HepG2 (cell line): ENCODE results near the gene VEGFB. TPM values are rescaled to one million over a fixed set of nuclear protein-coding genes. Genes with fewer than 3 reads are reported as not detected.

ENCODE experiments used
- MEIS2 ChIP-seq: sonication (generic); formaldehyde crosslinking; IDR thresholded peaks from 2 replicates; pipeline ENCODE4 v1.9.0; 2021; ENCODE audit warnings: mild to moderate bottlenecking, missing genetic modification reagents
- SNAPC4 ChIP-seq: sonication (generic); formaldehyde crosslinking; IDR thresholded peaks from 2 replicates; pipeline ENCODE4 v1.4.0; 2020; ENCODE audit warnings: mild to moderate bottlenecking, missing genetic modification reagents
- SRSF9 ChIP-seq: fragments of 200-400 bp; formaldehyde crosslinking; IDR thresholded peaks from 2 replicates; pipeline ENCODE4 v1.6.1; 2018; ENCODE audit warnings: borderline replicate concordance, mild to moderate bottlenecking, low read depth, low read length; ENCODE audit not compliant: insufficient read depth, poor library complexity, severe bottlenecking
- TAF15 ChIP-seq: fragments of 200-400 bp; formaldehyde crosslinking; IDR thresholded peaks from one replicate; pipeline ENCODE4 v1.6.1; 2018; ENCODE audit warnings: mild to moderate bottlenecking, low read depth, low read length; ENCODE audit not compliant: poor library complexity, severe bottlenecking
- UBTF ChIP-seq: sonication (generic); formaldehyde crosslinking; IDR thresholded peaks from 2 replicates; pipeline ENCODE4 v1.4.0; 2020; ENCODE audit warnings: mild to moderate bottlenecking, missing genetic modification reagents
- ZFP91 ChIP-seq: sonication (generic); formaldehyde crosslinking; IDR thresholded peaks from 2 replicates; pipeline ENCODE4 v1.9.0; 2022; ENCODE audit warnings: missing genetic modification reagents, mild to moderate bottlenecking, borderline replicate concordance
- ZNF30 ChIP-seq: sonication (generic); formaldehyde crosslinking; IDR thresholded peaks from 2 replicates; pipeline ENCODE4 v1.5.0; 2020; ENCODE audit warnings: mild to moderate bottlenecking, missing genetic modification reagents
- ZNF572 ChIP-seq: sonication (generic); formaldehyde crosslinking; IDR thresholded peaks from 2 replicates; pipeline ENCODE4 v1.5.1; 2020; ENCODE audit warnings: mild to moderate bottlenecking, missing genetic modification reagents
- ZNF687 ChIP-seq: sonication (generic); formaldehyde crosslinking; IDR thresholded peaks from 2 replicates; pipeline ENCODE4 v1.5.1; 2020; ENCODE audit warnings: mild to moderate bottlenecking, missing genetic modification reagents, moderate library complexity
- polyA plus RNA-seq, 8 experiments: library from polyadenylated mRNA; depleted of rRNA in 3 of 8; stranded (reverse) in 7 of 8; unstranded in 1 of 8; fragments of >200 nt; fragmentation: Illumina TruSeq in 4 of 8; extraction: Trizol in 4 of 8; gene quantifications; 2 replicates each; pipeline versions ENCODE4 v1.2.1 to v1.2.3, GENCODE V29; 2011 to 2016; ENCODE audit warnings: low read depth in 4 of 8, missing spikeins in 1 of 8, mixed read lengths in 1 of 8; ENCODE audit not compliant: insufficient read depth in 1 of 8
- total RNA-seq, 5 experiments: library from RNA; depleted of rRNA; stranded (reverse); fragments of >200 nt; fragmentation: Illumina TruSeq; extraction: Trizol; gene quantifications; 2 replicates each; pipeline ENCODE4 v1.2.3, GENCODE V29; 2016; ENCODE audit warnings: low read depth in 1 of 5

VEGFB gene
- total and polyA plus RNA-seq, 2 of the 13 experiments (the other 11 are each of a cell fraction or from before 2014, with no cell fraction given) = 9.0 to 11.3 TPM

- TF ChIP-seq ZNF687 (peak; percentile 30; the same call in 1 of the 2 replicates), SRSF9 (no peak), TAF15 (no peak), ZNF572 (no peak), SNAPC4 (CRISPR knock-in tag) (no peak), UBTF (CRISPR knock-in tag) (no peak), ZNF30 (no peak), ZFP91 (CRISPR knock-in tag) (no peak), MEIS2 (no peak)
These were observed 11.3 kb upstream of the VEGFB start (continued) for GRCh38 chr11:64223001-64223651.
